Measurements from ENCODE around the gene NRXN3.

- TF ChIP-seq POLR2A (IDR thresholded peaks at IDR 0.05) (no peak), CTCF (IDR thresholded peaks at IDR 0.05) (no peak)
These were observed 1373.2 kb downstream of the NRXN3 start for GRCh38 chr14:79543348-79543747.
